ENCODE results near the gene HOXB5.

- TF ChIP-seq CTCF (IDR thresholded peaks at IDR 0.05), result no peak
- no peak for TF ChIP-seq POLR2A (IDR thresholded peaks at IDR 0.05)
Measured at GRCh38 chr17:48642843-48643696, 49.5 kb upstream of the HOXB5 start.
